OCI-LY7 (cell line): ENCODE results near the gene TMEM164. TPM values are rescaled to one million over a fixed set of nuclear protein-coding genes. Genes with fewer than 3 reads are reported as not detected.

Source experiments
- BruUV-seq: library from RNA; stranded (reverse); fragments of 400-500 nt; replicated peaks from 2 replicates; lab custom pipeline; 2021; lab: Mats Ljungman, UMichigan
- CTCF ChIA-PET: fragments of 300-600 bp; sonication (Branson Sonifier 250); formaldehyde crosslinking; loops from one replicate; lab custom pipeline; 2022; ENCODE audit warnings: antibody characterized with exemption; ENCODE audit not compliant: unreplicated experiment; lab: Charles Lee
- POLR2A ChIA-PET: fragments of 300-600 bp; sonication (Branson Sonifier 250); formaldehyde crosslinking; loops from one replicate; lab custom pipeline; 2022; ENCODE audit warnings: antibody characterized with exemption; lab: Charles Lee
- DNase-seq: peaks from one replicate; pipeline ENCODE4 v3.0.0-alpha.2; 2015; ENCODE audit warnings: low spot score
- H2AFZ ChIP-seq: fragments of 200-600 bp; sonication (generic), shearing (Covaris generic); 2 replicates; pipeline ENCODE4 v1.6.1; 2014; ENCODE audit warnings: mild to moderate bottlenecking, antibody characterized with exemption, low read length, moderate library complexity
- H3K27ac ChIP-seq: fragments of 200-600 bp; sonication (generic); 2 replicates; pipeline ENCODE4 v1.5.1; 2014; ENCODE audit warnings: mixed run types, low read depth, mild to moderate bottlenecking, moderate library complexity, low read length, inconsistent platforms; ENCODE audit not compliant: poor library complexity, severe bottlenecking
- H3K36me3 ChIP-seq: fragments of 200-600 bp; sonication (generic); 2 replicates; pipeline ENCODE4 v1.6.1; 2014; ENCODE audit warnings: mild to moderate bottlenecking, antibody characterized with exemption, low read length, moderate library complexity, mixed read lengths; ENCODE audit not compliant: insufficient read depth
- H3K4me1 ChIP-seq: fragments of 200-600 bp; sonication (generic); 2 replicates; pipeline ENCODE4 v1.5.1; 2014; ENCODE audit warnings: mild to moderate bottlenecking, low read length; ENCODE audit not compliant: insufficient read depth, poor library complexity, severe bottlenecking
- H3K4me2 ChIP-seq: fragments of 200-600 bp; sonication (generic); 2 replicates; pipeline ENCODE4 v1.6.1; 2014; ENCODE audit warnings: mild to moderate bottlenecking, low read length
- H3K4me3 ChIP-seq: fragments of 200-600 bp; sonication (generic); 2 replicates; pipeline ENCODE4 v1.5.1; 2014; ENCODE audit warnings: mild to moderate bottlenecking, low read depth, low read length; ENCODE audit not compliant: poor library complexity, severe bottlenecking
- H3K79me2 ChIP-seq: fragments of 200-600 bp; sonication (generic); 2 replicates; pipeline ENCODE4 v1.6.1; 2016; ENCODE audit warnings: low read depth, mild to moderate bottlenecking, low read length, moderate library complexity, mixed read lengths; ENCODE audit not compliant: insufficient read depth
- H3K9me2 ChIP-seq: fragments of 200-600 bp; sonication (generic); 2 replicates; pipeline ENCODE4 v1.6.1; 2016; ENCODE audit warnings: mild to moderate bottlenecking, low read length, mixed read lengths; ENCODE audit not compliant: insufficient read depth
- H3K9me3 ChIP-seq: fragments of 200-600 bp; sonication (generic); 2 replicates; pipeline ENCODE4 v1.6.1; 2014; ENCODE audit warnings: mild to moderate bottlenecking, mixed run types, low read length, mixed read lengths
- H4K20me1 ChIP-seq: fragments of 200-600 bp; sonication (generic); 2 replicates; pipeline ENCODE4 v1.6.1; 2014; ENCODE audit warnings: mild to moderate bottlenecking, antibody characterized with exemption, low read length, moderate library complexity, mixed read lengths; ENCODE audit not compliant: insufficient read depth
- EZH2phosphoT487 ChIP-seq: fragments of 200-600 bp; sonication (generic); IDR thresholded peaks from 2 replicates; pipeline ENCODE4 v1.6.1; 2018; ENCODE audit warnings: low read depth, borderline replicate concordance, mild to moderate bottlenecking, mixed run types, antibody characterized with exemption, low read length, moderate library complexity, mixed read lengths
- intact Hi-C: fragments of 100-400 bp; cut with micrococcal nuclease; formaldehyde crosslinking; loops from one replicate; pipeline ENCODE4 v1.10.0; 2022; ENCODE audit not compliant: unreplicated experiment
- total RNA-seq, 2 experiments: library from RNA; depleted of rRNA in 1 of 2; stranded (reverse); fragments of >200 nt in 1 of 2; shearing (Covaris generic) in 1 of 2; gene quantifications; 2 replicates each; pipeline ENCODE4 v1.2.3, GENCODE V29; 2014 to 2022
- TF ChIP-seq, protein P1 (sequence below): fragments of 200-600 bp; sonication (generic); conservative IDR thresholded peaks from 2 replicates; pipeline ENCODE4 v1.5.1; 2014; ENCODE audit warnings: mild to moderate bottlenecking, antibody characterized with exemption, low read length, moderate library complexity, mixed read lengths

The TMEM164 gene
- total RNA-seq, 2 experiments from 2014 or later: 7.2 to 11.1 TPM

DNA sequence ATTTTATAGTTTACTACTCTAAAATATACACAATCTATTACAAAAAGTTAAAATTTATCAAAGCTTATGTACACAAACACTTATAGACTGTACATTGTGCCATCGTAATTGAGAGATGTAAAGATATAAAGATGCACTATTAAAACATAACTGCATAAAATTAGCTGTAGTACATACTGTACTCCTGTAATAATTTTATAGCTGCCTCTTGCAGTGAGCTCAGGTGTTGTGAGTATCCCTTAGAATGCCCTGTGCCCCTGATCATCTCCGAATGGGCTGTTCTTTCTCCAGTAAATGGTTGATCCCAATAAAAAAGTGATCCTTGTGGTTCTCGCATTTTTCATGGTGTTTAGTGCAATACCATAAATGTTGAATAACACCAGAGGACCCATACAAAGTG is 101.2 kb downstream of the TMEM164 start:
- H4K20me1 ChIP-seq: no peaks in the 10 kb centered on the region
- no peak overlapping the region for H3K4me3 ChIP-seq
- H3K36me3 ChIP-seq: no peaks in the 10 kb centered on the region
- H3K9me3 ChIP-seq: no peaks in the 10 kb centered on the region
- POLR2A ChIA-PET: no interaction called here
- intact Hi-C loops: no loop called here
- CTCF ChIA-PET: no interaction called here
- H3K79me2 ChIP-seq: no peaks in the 10 kb centered on the region
- H3K27ac ChIP-seq: no peak overlapping the region
- H3K9me2 ChIP-seq: no peaks in the 10 kb centered on the region
- no peak for TF ChIP-seq EZH2phosphoT487
- TF ChIP-seq, protein P1, sequence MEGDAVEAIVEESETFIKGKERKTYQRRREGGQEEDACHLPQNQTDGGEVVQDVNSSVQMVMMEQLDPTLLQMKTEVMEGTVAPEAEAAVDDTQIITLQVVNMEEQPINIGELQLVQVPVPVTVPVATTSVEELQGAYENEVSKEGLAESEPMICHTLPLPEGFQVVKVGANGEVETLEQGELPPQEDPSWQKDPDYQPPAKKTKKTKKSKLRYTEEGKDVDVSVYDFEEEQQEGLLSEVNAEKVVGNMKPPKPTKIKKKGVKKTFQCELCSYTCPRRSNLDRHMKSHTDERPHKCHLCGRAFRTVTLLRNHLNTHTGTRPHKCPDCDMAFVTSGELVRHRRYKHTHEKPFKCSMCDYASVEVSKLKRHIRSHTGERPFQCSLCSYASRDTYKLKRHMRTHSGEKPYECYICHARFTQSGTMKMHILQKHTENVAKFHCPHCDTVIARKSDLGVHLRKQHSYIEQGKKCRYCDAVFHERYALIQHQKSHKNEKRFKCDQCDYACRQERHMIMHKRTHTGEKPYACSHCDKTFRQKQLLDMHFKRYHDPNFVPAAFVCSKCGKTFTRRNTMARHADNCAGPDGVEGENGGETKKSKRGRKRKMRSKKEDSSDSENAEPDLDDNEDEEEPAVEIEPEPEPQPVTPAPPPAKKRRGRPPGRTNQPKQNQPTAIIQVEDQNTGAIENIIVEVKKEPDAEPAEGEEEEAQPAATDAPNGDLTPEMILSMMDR: no peak
- no peak for DNase-seq
- H3K4me2 ChIP-seq: no peak overlapping the region
- no peak overlapping the region for H2AFZ ChIP-seq
- no peaks in the 10 kb centered on the region for H3K4me1 ChIP-seq
- BruUV-seq: no TSS peak

DNA sequence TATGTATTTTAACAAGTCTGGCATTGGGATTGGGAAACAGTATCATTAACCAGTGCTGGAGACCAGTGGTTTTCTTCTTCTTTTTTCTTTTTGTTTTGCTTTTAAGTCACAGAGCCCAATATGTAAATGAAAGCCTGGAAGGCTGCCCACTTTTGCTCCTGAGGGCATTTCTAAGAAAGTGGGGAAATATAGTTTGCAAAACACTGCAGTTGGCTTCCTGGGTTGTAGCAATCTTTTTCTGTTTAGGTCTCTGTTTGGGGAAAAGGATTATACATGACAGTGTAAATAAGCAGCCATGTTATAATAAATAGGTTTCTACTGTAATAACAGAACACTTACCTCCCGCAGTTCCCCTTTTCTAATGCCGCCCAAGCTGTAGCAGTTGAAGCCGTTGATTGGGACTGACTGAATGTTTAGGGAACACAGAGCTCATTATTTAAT is 105.5 kb downstream of the TMEM164 start:
- intact Hi-C loops: no loop called here
- DNase-seq: no peak
- Histone ChIP-seq H2AFZ (no peak overlapping the region), H4K20me1 (no peaks in the 10 kb centered on the region), H3K9me3 (no peaks in the 10 kb centered on the region), H3K36me3 (no peaks in the 10 kb centered on the region), H3K79me2 (no peaks in the 10 kb centered on the region), H3K9me2 (no peaks in the 10 kb centered on the region), H3K27ac (no peak overlapping the region), H3K4me2 (no peak overlapping the region), H3K4me1 (no peaks in the 10 kb centered on the region), H3K4me3 (no peak overlapping the region)
- ChIA-PET POLR2A (no interaction called here), CTCF (no interaction called here)
- no TSS peak for BruUV-seq
- TF ChIP-seq EZH2phosphoT487: no peak
- TF ChIP-seq, protein P1: no peak

DNA sequence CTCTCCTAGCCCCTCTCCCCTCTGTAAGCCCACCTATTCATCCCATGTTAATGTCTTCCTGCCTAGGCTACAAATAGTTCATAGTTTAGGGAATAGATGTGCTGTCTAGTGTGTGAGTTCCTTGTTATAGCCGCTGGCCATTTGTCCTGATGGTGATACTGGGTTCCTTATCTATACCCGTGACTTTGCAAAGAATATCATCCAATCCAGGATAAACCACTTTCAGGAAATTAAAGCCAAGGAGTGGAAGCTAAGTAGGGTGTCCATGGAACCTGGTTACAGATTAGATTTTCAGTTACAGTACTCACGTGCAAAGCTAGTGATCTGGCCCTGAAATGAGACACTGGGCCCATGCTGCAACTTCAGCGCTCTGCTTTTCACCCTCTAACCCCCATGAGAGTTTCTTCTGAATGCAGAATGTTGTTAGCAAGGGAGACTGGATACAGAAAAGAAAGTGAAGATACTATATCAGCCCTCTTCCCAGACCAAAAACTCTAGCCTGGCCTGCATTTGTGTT is 111.4 kb downstream of the TMEM164 start:
- no TSS peak for BruUV-seq
- Histone ChIP-seq H3K79me2 (no peaks in the 10 kb centered on the region), H3K4me2 (no peak overlapping the region), H3K9me3 (no peaks in the 10 kb centered on the region), H3K4me1 (no peaks in the 10 kb centered on the region), H2AFZ (no peak overlapping the region), H3K36me3 (no peaks in the 10 kb centered on the region), H3K27ac (no peak overlapping the region), H4K20me1 (no peaks in the 10 kb centered on the region), H3K4me3 (no peak overlapping the region), H3K9me2 (no peaks in the 10 kb centered on the region)
- ChIA-PET CTCF (no interaction called here), POLR2A (no interaction called here)
- intact Hi-C loops: no loop called here
- TF ChIP-seq, protein P1: no peak
- TF ChIP-seq EZH2phosphoT487: no peak
- no peak for DNase-seq
